ENCODE data around the gene SPEG. TPM values are rescaled to one million over a fixed set of nuclear protein-coding genes. Genes with fewer than 3 reads are reported as not detected.

The SPEG gene
- total RNA-seq, 1 experiment from 2014 or later, result not detected

- Histone ChIP-seq H3K4me1 (ENCODE audit: low read length) (no peaks in the 10 kb centered on the region), H3K27me3 (ENCODE audit: low read length) (no peaks in the 10 kb centered on the region), H3K27ac (ENCODE audit: low read length) (no peak within 1 kb of the TSS), H3K9ac (ENCODE audit: low read length) (no peak within 1 kb of the TSS), H3K4me3 (ENCODE audit: low read length) (no peak within 1 kb of the TSS), H3K36me3 (ENCODE audit: insufficient read depth, low read length) (no peaks in the 10 kb centered on the region), H4K20me1 (ENCODE audit: insufficient read depth, low read depth, low read length) (no peaks in the 10 kb centered on the region), H3K9me2 (replicated peaks; ENCODE audit: insufficient read depth, low read length) (no peaks in the 10 kb centered on the region), H2AFZ (ENCODE audit: low read length) (no peak within 1 kb of the TSS), H3K79me2 (ENCODE audit: low read length) (no peaks in the 10 kb centered on the region), H3K4me2 (ENCODE audit: low read depth, low read length, poor library complexity, severe bottlenecking) (no peak within 1 kb of the TSS), H3K9me3 (ENCODE audit: low read length) (no peaks in the 10 kb centered on the region)
- no peak for DNase-seq
These were observed 16.3 kb upstream of the SPEG start, which contains the start of gene DES for GRCh38 chr2:219418155-219419011. TSS of gene DES (plus strand) at chr2:219418377. CDS start at chr2:219418463, 86 bp downstream.

DNA sequence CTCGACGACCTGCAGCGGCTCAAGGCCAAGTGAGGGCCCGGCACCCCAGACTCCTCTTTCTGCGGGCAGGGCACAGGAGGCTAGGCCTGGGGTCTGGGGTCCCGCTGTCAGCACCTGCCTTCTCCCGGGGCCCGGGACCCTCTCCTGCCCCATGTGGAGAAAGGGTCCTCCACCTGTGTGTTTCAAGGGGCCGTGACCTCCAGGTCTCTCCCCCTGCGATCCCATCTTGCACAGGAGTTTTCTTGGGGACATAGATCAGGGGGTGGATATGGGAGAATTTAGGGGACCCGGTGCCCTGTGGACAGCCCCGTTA, 15.7 kb upstream of the SPEG start:
- Histone ChIP-seq H3K4me3 (ENCODE audit: low read length) (no peak overlapping the region), H3K27me3 (ENCODE audit: low read length) (no peaks in the 10 kb centered on the region), H2AFZ (ENCODE audit: low read length) (no peak overlapping the region), H3K4me2 (ENCODE audit: low read depth, low read length, poor library complexity, severe bottlenecking) (no peak overlapping the region), H3K36me3 (ENCODE audit: insufficient read depth, low read length) (no peaks in the 10 kb centered on the region), H3K4me1 (ENCODE audit: low read length) (no peaks in the 10 kb centered on the region), H3K9me3 (ENCODE audit: low read length) (no peaks in the 10 kb centered on the region), H3K9ac (ENCODE audit: low read length) (no peak overlapping the region), H3K9me2 (replicated peaks; ENCODE audit: insufficient read depth, low read length) (no peaks in the 10 kb centered on the region), H3K79me2 (ENCODE audit: low read length) (no peaks in the 10 kb centered on the region), H4K20me1 (ENCODE audit: insufficient read depth, low read depth, low read length) (no peaks in the 10 kb centered on the region), H3K27ac (ENCODE audit: low read length) (no peak overlapping the region)
- DNase-seq, result no peak

DNA sequence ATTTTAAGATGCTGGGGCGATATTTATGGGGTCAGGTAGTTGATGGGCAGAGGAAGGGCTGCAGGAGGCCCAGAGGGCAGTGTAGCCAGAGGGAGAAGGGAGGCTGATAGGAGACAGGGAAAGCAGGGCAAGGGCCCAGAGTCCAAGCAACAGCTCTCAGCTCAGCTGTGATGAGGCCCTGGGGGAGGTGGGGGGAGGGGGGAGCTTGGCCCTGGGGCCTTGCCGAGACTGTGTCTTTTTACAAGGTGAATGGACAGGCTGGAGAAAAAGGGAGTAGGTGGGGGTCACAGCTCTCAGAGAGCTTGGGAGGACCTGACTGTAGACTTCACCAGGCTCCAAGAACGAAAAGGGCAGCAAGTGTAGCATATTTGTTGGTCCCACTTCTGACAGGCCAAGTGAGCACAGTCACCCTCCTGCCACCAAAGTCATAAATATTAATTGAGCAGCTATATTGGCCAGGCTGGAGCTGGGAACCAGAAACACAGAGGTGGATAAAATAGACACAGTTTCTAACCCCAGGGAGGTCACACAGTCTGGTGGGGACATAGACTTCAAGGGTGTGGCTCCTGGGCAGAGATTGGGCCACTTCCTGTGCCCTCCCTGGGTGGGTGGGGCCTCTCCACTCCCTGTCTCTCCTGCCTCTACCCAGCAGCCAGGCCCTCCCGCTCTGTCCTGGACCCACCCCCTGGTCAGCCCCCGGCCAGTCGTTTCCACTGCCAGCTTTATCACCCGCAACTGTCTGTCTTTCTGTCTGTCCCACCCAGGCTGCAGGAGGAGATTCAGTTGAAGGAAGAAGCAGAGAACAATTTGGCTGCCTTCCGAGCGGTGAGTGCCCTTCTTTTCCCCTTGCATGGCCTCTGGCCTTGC, 15.1 kb upstream of the SPEG start:
- Histone ChIP-seq H2AFZ (ENCODE audit: low read length) (no peak overlapping the region), H3K36me3 (ENCODE audit: insufficient read depth, low read length) (no peaks in the 10 kb centered on the region), H3K4me2 (ENCODE audit: low read depth, low read length, poor library complexity, severe bottlenecking) (no peak overlapping the region), H3K27me3 (ENCODE audit: low read length) (no peaks in the 10 kb centered on the region), H3K9me3 (ENCODE audit: low read length) (no peaks in the 10 kb centered on the region), H4K20me1 (ENCODE audit: insufficient read depth, low read depth, low read length) (no peaks in the 10 kb centered on the region), H3K27ac (ENCODE audit: low read length) (no peak overlapping the region), H3K9ac (ENCODE audit: low read length) (no peak overlapping the region), H3K4me1 (ENCODE audit: low read length) (no peaks in the 10 kb centered on the region), H3K79me2 (ENCODE audit: low read length) (no peaks in the 10 kb centered on the region), H3K9me2 (replicated peaks; ENCODE audit: insufficient read depth, low read length) (no peaks in the 10 kb centered on the region), H3K4me3 (ENCODE audit: low read length) (no peak overlapping the region)
- no peak for DNase-seq

DNA sequence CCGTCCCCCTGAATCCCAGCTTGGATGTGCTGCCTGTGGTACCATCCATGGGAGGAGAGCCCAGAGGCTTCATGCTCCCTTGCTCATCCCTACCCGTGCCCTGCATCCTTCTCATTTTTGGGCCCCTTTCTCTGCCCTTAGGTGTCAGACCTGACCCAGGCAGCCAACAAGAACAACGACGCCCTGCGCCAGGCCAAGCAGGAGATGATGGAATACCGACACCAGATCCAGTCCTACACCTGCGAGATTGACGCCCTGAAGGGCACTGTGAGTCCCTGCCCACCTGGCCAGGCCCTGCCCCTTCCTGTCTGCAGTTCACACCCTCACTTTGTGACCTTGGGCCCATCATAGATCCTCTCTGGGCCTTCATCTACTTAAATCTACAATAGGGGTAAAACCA, 14.0 kb upstream of the SPEG start:
- Histone ChIP-seq H3K9ac (ENCODE audit: low read length) (no peak overlapping the region), H3K27me3 (ENCODE audit: low read length) (no peaks in the 10 kb centered on the region), H3K4me2 (ENCODE audit: low read depth, low read length, poor library complexity, severe bottlenecking) (no peak overlapping the region), H3K4me3 (ENCODE audit: low read length) (no peak overlapping the region), H3K9me3 (ENCODE audit: low read length) (no peaks in the 10 kb centered on the region), H4K20me1 (ENCODE audit: insufficient read depth, low read depth, low read length) (no peaks in the 10 kb centered on the region), H3K9me2 (replicated peaks; ENCODE audit: insufficient read depth, low read length) (no peaks in the 10 kb centered on the region), H3K4me1 (ENCODE audit: low read length) (no peaks in the 10 kb centered on the region), H2AFZ (ENCODE audit: low read length) (no peak overlapping the region), H3K36me3 (ENCODE audit: insufficient read depth, low read length) (no peaks in the 10 kb centered on the region), H3K79me2 (ENCODE audit: low read length) (no peaks in the 10 kb centered on the region), H3K27ac (ENCODE audit: low read length) (no peak overlapping the region)
- DNase-seq, result no peak

- Histone ChIP-seq H3K27me3 (ENCODE audit: low read length) (no peaks in the 10 kb centered on the region), H3K4me1 (ENCODE audit: low read length) (no peaks in the 10 kb centered on the region), H2AFZ (ENCODE audit: low read length) (no peak overlapping the region), H3K9me3 (ENCODE audit: low read length) (no peaks in the 10 kb centered on the region), H3K36me3 (ENCODE audit: insufficient read depth, low read length) (no peaks in the 10 kb centered on the region), H3K9ac (ENCODE audit: low read length) (no peak overlapping the region), H3K9me2 (replicated peaks; ENCODE audit: insufficient read depth, low read length) (no peaks in the 10 kb centered on the region), H4K20me1 (ENCODE audit: insufficient read depth, low read depth, low read length) (no peaks in the 10 kb centered on the region), H3K27ac (ENCODE audit: low read length) (no peak overlapping the region), H3K4me3 (ENCODE audit: low read length) (no peak overlapping the region), H3K4me2 (ENCODE audit: low read depth, low read length, poor library complexity, severe bottlenecking) (no peak overlapping the region), H3K79me2 (ENCODE audit: low read length) (no peaks in the 10 kb centered on the region)
- no peak for DNase-seq
These were observed 13.3 kb upstream of the SPEG start for GRCh38 chr2:219421323-219421722.

DNA sequence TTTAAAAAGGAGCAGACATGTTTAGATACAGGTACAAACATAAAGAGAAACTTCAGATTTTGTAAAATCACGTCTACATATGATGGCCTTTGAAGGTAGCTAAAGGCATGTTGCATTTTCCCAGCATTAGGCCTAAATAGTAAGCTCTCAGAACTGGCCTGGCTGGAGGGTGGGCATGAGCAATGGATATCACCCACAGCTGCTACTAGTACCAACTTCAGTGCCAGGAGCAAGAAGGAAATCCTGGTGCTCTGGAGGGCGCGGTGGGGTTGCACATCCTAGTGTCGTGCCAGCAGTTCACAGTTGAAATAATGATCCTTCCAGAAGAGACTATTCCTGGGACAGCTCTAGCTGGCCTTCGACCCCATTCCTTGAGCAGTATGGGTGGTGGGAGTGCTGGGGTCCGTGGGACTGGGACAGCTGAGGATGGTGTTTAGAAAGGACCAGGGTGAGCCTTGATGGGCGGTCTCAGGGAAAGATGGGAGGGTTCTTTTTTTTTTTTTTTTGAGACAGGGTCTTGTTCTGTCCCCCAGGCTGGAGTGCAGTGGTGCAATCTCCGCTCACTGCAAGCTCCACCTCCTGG, 11.6 kb upstream of the SPEG start:
- Histone ChIP-seq H3K4me2 (ENCODE audit: low read depth, low read length, poor library complexity, severe bottlenecking) (no peak overlapping the region), H3K27ac (ENCODE audit: low read length) (no peak overlapping the region), H3K9me3 (ENCODE audit: low read length) (no peaks in the 10 kb centered on the region), H3K36me3 (ENCODE audit: insufficient read depth, low read length) (no peaks in the 10 kb centered on the region), H2AFZ (ENCODE audit: low read length) (no peak overlapping the region), H3K9me2 (replicated peaks; ENCODE audit: insufficient read depth, low read length) (no peaks in the 10 kb centered on the region), H3K27me3 (ENCODE audit: low read length) (no peaks in the 10 kb centered on the region), H3K4me1 (ENCODE audit: low read length) (no peaks in the 10 kb centered on the region), H3K79me2 (ENCODE audit: low read length) (no peaks in the 10 kb centered on the region), H4K20me1 (ENCODE audit: insufficient read depth, low read depth, low read length) (no peaks in the 10 kb centered on the region), H3K9ac (ENCODE audit: low read length) (no peak overlapping the region), H3K4me3 (ENCODE audit: low read length) (no peak overlapping the region)
- DNase-seq, result no peak

- H3K27me3 ChIP-seq (ENCODE audit: low read length), result no peaks in the 10 kb centered on the region
- no peaks in the 10 kb centered on the region for H3K9me2 ChIP-seq (replicated peaks; ENCODE audit: insufficient read depth, low read length)
- no peak overlapping the region for H3K27ac ChIP-seq (ENCODE audit: low read length)
- no peak overlapping the region for H2AFZ ChIP-seq (ENCODE audit: low read length)
- no peaks in the 10 kb centered on the region for H3K79me2 ChIP-seq (ENCODE audit: low read length)
- no peak overlapping the region for H3K4me2 ChIP-seq (ENCODE audit: low read depth, low read length, poor library complexity, severe bottlenecking)
- H3K4me1 ChIP-seq (ENCODE audit: low read length), result no peaks in the 10 kb centered on the region
- H3K9ac ChIP-seq (ENCODE audit: low read length), result no peak overlapping the region
- no peak overlapping the region for H3K4me3 ChIP-seq (ENCODE audit: low read length)
- no peaks in the 10 kb centered on the region for H3K9me3 ChIP-seq (ENCODE audit: low read length)
- H4K20me1 ChIP-seq (ENCODE audit: insufficient read depth, low read depth, low read length), result no peaks in the 10 kb centered on the region
- H3K36me3 ChIP-seq (ENCODE audit: insufficient read depth, low read length), result no peaks in the 10 kb centered on the region
- no peak for DNase-seq
These were observed 10.8 kb upstream of the SPEG start for GRCh38 chr2:219423652-219424377.

All from Karpas-422 (cell line).